OCI-LY7 (cell line): ENCODE measurements around the gene ELL3. TPM values are rescaled to one million over a fixed set of nuclear protein-coding genes. Genes with fewer than 3 reads are reported as not detected.

Source experiments
- BruUV-seq: library from RNA; stranded (reverse); fragments of 400-500 nt; replicated peaks from 2 replicates; lab custom pipeline; 2021; lab: Mats Ljungman, UMichigan
- CTCF ChIA-PET: fragments of 300-600 bp; sonication (Branson Sonifier 250); formaldehyde crosslinking; loops from one replicate; lab custom pipeline; 2022; ENCODE audit warnings: antibody characterized with exemption; ENCODE audit not compliant: unreplicated experiment; lab: Charles Lee
- POLR2A ChIA-PET: fragments of 300-600 bp; sonication (Branson Sonifier 250); formaldehyde crosslinking; loops from one replicate; lab custom pipeline; 2022; ENCODE audit warnings: antibody characterized with exemption; lab: Charles Lee
- DNase-seq: peaks from one replicate; pipeline ENCODE4 v3.0.0-alpha.2; 2015; ENCODE audit warnings: low spot score
- H2AFZ ChIP-seq: fragments of 200-600 bp; sonication (generic), shearing (Covaris generic); 2 replicates; pipeline ENCODE4 v1.6.1; 2014; ENCODE audit warnings: mild to moderate bottlenecking, antibody characterized with exemption, low read length, moderate library complexity
- H3K27ac ChIP-seq: fragments of 200-600 bp; sonication (generic); 2 replicates; pipeline ENCODE4 v1.5.1; 2014; ENCODE audit warnings: mixed run types, low read depth, mild to moderate bottlenecking, moderate library complexity, low read length, inconsistent platforms; ENCODE audit not compliant: poor library complexity, severe bottlenecking
- H3K36me3 ChIP-seq: fragments of 200-600 bp; sonication (generic); 2 replicates; pipeline ENCODE4 v1.6.1; 2014; ENCODE audit warnings: mild to moderate bottlenecking, antibody characterized with exemption, low read length, moderate library complexity, mixed read lengths; ENCODE audit not compliant: insufficient read depth
- H3K4me1 ChIP-seq: fragments of 200-600 bp; sonication (generic); 2 replicates; pipeline ENCODE4 v1.5.1; 2014; ENCODE audit warnings: mild to moderate bottlenecking, low read length; ENCODE audit not compliant: insufficient read depth, poor library complexity, severe bottlenecking
- H3K4me2 ChIP-seq: fragments of 200-600 bp; sonication (generic); 2 replicates; pipeline ENCODE4 v1.6.1; 2014; ENCODE audit warnings: mild to moderate bottlenecking, low read length
- H3K4me3 ChIP-seq: fragments of 200-600 bp; sonication (generic); 2 replicates; pipeline ENCODE4 v1.5.1; 2014; ENCODE audit warnings: mild to moderate bottlenecking, low read depth, low read length; ENCODE audit not compliant: poor library complexity, severe bottlenecking
- H3K79me2 ChIP-seq: fragments of 200-600 bp; sonication (generic); 2 replicates; pipeline ENCODE4 v1.6.1; 2016; ENCODE audit warnings: low read depth, mild to moderate bottlenecking, low read length, moderate library complexity, mixed read lengths; ENCODE audit not compliant: insufficient read depth
- H3K9me2 ChIP-seq: fragments of 200-600 bp; sonication (generic); 2 replicates; pipeline ENCODE4 v1.6.1; 2016; ENCODE audit warnings: mild to moderate bottlenecking, low read length, mixed read lengths; ENCODE audit not compliant: insufficient read depth
- H3K9me3 ChIP-seq: fragments of 200-600 bp; sonication (generic); 2 replicates; pipeline ENCODE4 v1.6.1; 2014; ENCODE audit warnings: mild to moderate bottlenecking, mixed run types, low read length, mixed read lengths
- H4K20me1 ChIP-seq: fragments of 200-600 bp; sonication (generic); 2 replicates; pipeline ENCODE4 v1.6.1; 2014; ENCODE audit warnings: mild to moderate bottlenecking, antibody characterized with exemption, low read length, moderate library complexity, mixed read lengths; ENCODE audit not compliant: insufficient read depth
- EZH2phosphoT487 ChIP-seq: fragments of 200-600 bp; sonication (generic); IDR thresholded peaks from 2 replicates; pipeline ENCODE4 v1.6.1; 2018; ENCODE audit warnings: low read depth, borderline replicate concordance, mild to moderate bottlenecking, mixed run types, antibody characterized with exemption, low read length, moderate library complexity, mixed read lengths
- intact Hi-C: fragments of 100-400 bp; cut with micrococcal nuclease; formaldehyde crosslinking; loops from one replicate; pipeline ENCODE4 v1.10.0; 2022; ENCODE audit not compliant: unreplicated experiment
- total RNA-seq, 2 experiments: library from RNA; depleted of rRNA in 1 of 2; stranded (reverse); fragments of >200 nt in 1 of 2; shearing (Covaris generic) in 1 of 2; gene quantifications; 2 replicates each; pipeline ENCODE4 v1.2.3, GENCODE V29; 2014 to 2022
- TF ChIP-seq, protein P1 (sequence below): fragments of 200-600 bp; sonication (generic); conservative IDR thresholded peaks from 2 replicates; pipeline ENCODE4 v1.5.1; 2014; ENCODE audit warnings: mild to moderate bottlenecking, antibody characterized with exemption, low read length, moderate library complexity, mixed read lengths

Gene ELL3
- total RNA-seq, 2 experiments from 2014 or later, result 134 to 296 TPM

DNA sequence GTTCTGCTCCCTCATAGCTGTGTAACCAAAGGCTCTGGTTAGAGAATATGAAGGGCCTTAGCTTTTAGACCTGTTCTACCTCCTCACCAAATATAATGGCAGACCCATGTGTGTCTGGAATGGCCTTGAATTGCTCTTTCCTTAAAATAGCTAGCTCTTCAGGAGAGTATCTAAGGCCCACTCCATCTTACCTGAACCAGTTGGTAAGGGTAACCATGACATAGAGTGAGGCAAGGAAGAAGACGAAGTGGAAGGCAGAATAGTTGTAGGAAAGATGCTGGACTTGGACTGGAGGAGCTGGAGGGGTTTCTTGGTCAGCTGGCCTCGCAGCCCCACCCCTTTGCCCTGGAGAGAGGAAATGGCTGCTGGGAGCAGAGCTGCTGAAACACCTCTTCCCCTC lies 18.4 kb upstream of the ELL3 start:
- Histone ChIP-seq H3K9me2 (no peaks in the 10 kb centered on the region), H4K20me1 (peaks cover 17% of the 10 kb centered on the region), H3K4me1 (peaks cover 87% of the 10 kb centered on the region), H2AFZ (no peak overlapping the region), H3K27ac (peak overlapping the region; percentile 97), H3K4me3 (no peak overlapping the region), H3K79me2 (peaks cover 32% of the 10 kb centered on the region), H3K4me2 (peak overlapping the region; percentile 97), H3K9me3 (no peaks in the 10 kb centered on the region), H3K36me3 (peaks cover 62% of the 10 kb centered on the region)
- DNase-seq, result no peak
- no peak for TF ChIP-seq EZH2phosphoT487
- TF ChIP-seq, protein P1, sequence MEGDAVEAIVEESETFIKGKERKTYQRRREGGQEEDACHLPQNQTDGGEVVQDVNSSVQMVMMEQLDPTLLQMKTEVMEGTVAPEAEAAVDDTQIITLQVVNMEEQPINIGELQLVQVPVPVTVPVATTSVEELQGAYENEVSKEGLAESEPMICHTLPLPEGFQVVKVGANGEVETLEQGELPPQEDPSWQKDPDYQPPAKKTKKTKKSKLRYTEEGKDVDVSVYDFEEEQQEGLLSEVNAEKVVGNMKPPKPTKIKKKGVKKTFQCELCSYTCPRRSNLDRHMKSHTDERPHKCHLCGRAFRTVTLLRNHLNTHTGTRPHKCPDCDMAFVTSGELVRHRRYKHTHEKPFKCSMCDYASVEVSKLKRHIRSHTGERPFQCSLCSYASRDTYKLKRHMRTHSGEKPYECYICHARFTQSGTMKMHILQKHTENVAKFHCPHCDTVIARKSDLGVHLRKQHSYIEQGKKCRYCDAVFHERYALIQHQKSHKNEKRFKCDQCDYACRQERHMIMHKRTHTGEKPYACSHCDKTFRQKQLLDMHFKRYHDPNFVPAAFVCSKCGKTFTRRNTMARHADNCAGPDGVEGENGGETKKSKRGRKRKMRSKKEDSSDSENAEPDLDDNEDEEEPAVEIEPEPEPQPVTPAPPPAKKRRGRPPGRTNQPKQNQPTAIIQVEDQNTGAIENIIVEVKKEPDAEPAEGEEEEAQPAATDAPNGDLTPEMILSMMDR, result no peak
- CTCF ChIA-PET, result interaction anchor here (1.3 kb wide), 1 partner anchor 19 kb away, joined by 5 read pairs; the partner anchor contains the start of gene ELL3
- POLR2A ChIA-PET, result interaction anchor here (0.5 to 2.9 kb wide), 5 partner anchors 9 to 33 kb away, joined by 3 to 14 read pairs (median 4); partner anchors contain the start of gene MFAP1
- BruUV-seq, result no TSS peak
- intact Hi-C loops, result no loop called here

DNA sequence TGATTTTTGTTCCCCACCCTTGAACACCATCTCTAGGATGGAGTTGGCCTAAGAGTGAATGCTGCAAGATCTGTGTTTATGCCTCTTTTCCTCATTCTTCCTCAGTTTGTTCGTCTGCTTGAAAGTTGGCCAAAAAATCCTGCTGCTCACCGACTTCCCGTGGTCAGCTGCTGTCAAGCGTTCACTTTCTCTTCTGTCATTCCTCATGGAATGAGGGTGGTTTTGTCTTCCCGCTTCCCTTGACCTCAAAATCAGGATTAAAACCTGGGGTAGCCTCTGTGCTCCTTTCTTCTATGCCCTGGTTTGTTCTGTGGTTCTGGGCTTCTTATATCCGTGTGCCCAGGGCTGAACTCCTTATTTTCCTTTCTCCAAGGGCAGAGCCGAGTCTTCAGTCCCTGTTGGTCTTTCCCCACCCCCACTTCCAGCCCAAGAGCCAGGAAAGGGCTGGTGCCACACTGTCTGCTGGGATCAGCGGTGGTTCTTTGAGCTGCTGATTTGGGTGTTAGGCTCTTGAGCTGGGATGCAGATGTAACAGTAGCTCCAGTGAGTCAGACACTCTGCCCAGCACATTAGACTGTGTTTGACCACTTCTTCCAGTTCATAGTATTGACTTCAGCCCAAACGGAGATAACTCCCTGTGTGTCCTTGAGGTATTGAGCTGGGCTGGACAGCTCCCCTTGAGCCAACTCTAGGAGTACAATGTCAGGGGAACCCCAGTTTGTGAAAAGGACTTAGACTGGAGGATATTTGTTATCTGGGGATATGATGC lies 17.7 kb upstream of the ELL3 start:
- ChIA-PET POLR2A (interaction anchor here (0.6 to 1.9 kb wide), 5 partner anchors 14 to 38 kb away, joined by 3 to 12 read pairs (median 5); partner anchors contain the start of genes ELL3 and MFAP1), CTCF (interaction anchor here (1.3 kb wide), 1 partner anchor 18 kb away, joined by 5 read pairs; the partner anchor contains the start of gene ELL3)
- Histone ChIP-seq H3K27ac (peak overlapping the region; percentile 97), H3K4me3 (peak overlapping the region; percentile 97), H3K4me1 (peaks cover 87% of the 10 kb centered on the region), H4K20me1 (peaks cover 17% of the 10 kb centered on the region), H3K4me2 (peak overlapping the region; percentile 97), H3K36me3 (peaks cover 55% of the 10 kb centered on the region), H2AFZ (no peak overlapping the region), H3K79me2 (peaks cover 32% of the 10 kb centered on the region), H3K9me2 (no peaks in the 10 kb centered on the region), H3K9me3 (no peaks in the 10 kb centered on the region)
- DNase-seq, result no peak
- TF ChIP-seq, protein P1, result no peak
- TF ChIP-seq EZH2phosphoT487, result no peak
- intact Hi-C loops, result no loop called here
- no TSS peak for BruUV-seq

DNA sequence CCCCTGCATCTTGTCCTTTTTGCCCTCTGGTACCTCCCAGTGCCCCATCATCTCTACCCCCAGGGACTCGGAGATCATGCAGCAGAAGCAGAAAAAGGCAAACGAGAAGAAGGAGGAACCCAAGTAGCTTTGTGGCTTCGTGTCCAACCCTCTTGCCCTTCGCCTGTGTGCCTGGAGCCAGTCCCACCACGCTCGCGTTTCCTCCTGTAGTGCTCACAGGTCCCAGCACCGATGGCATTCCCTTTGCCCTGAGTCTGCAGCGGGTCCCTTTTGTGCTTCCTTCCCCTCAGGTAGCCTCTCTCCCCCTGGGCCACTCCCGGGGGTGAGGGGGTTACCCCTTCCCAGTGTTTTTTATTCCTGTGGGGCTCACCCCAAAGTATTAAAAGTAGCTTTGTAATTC lies 16.9 kb upstream of the ELL3 start:
- Histone ChIP-seq H3K79me2 (peaks cover 32% of the 10 kb centered on the region), H3K9me2 (no peaks in the 10 kb centered on the region), H3K4me1 (peaks cover 87% of the 10 kb centered on the region), H3K9me3 (no peaks in the 10 kb centered on the region), H2AFZ (no peak overlapping the region), H3K27ac (peak overlapping the region; percentile 97), H3K4me2 (peak overlapping the region; percentile 97), H3K36me3 (peaks cover 54% of the 10 kb centered on the region), H4K20me1 (peaks cover 17% of the 10 kb centered on the region), H3K4me3 (peak overlapping the region; percentile 97)
- DNase-seq, result no peak
- intact Hi-C loops, result no loop called here
- no TSS peak for BruUV-seq
- CTCF ChIA-PET, result no interaction called here
- no peak for TF ChIP-seq EZH2phosphoT487
- TF ChIP-seq, protein P1, result no peak
- POLR2A ChIA-PET, result interaction anchor here (1.1 to 6.1 kb wide), 5 partner anchors 8 to 39 kb away, joined by 3 to 47 read pairs (median 9); partner anchors contain the start of genes ELL3, MFAP1 and WDR76
